ELF-1 (cell line): ENCODE measurements around the gene RXYLT1.

Source experiments
- DNase-seq: peaks from one replicate; pipeline ENCODE4 v3.0.0-alpha.2; 2016; ENCODE audit warnings: low read depth, low spot score

The RXYLT1 gene

GRCh38 chr12:63843254-63843720 is 63.6 kb downstream of the RXYLT1 start:
- no peak for DNase-seq

GRCh38 chr12:63843721-63844390 is 64.1 kb downstream of the RXYLT1 start:
- peak; percentile 95 for DNase-seq

- DNase-seq: peak; percentile 56
Observed at GRCh38 chr12:63844391-63845341, 65.0 kb downstream of the RXYLT1 start, which contains the start of gene SRGAP1. TSS of gene SRGAP1 (plus strand) at chr12:63844700. CDS start at chr12:63844817, 117 bp downstream.

GRCh38 chr12:63845726-63846125 is 66.0 kb downstream of the RXYLT1 start:
- peak; percentile 18 for DNase-seq

DNA sequence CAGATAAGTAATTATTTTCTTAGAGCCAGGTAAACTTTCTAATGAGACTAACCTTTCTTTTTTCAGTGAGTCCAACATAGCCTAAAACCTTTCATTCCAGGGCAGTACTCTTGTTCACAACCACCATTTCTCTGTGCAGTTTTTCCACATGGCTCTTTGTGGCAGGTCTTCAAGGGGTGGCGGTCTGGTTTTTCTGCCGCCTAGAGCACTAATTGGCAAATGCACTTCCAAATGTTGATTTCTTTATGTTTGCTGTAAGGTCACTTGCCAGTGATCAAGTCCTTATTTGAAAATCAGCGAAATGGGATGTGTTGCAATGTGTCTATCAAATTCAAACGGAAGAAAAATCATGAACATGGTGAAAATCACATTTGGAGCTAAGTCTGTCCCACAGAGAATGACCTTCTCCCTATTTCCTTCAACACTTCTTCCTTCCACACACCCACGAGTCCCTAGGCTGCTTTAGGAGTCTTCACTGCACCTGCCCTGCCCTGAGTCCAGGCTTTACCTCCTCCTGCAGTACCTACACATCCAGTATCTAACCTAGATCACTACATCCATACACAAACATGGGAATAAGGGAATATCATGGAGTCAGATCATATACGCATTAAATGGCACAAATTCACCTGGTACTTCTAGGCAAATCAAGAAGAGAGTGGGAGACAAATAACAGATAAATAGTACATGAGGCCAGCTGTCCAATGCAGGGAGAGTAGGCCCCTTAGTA is 66.7 kb downstream of the RXYLT1 start:
- DNase-seq: no peak

DNA sequence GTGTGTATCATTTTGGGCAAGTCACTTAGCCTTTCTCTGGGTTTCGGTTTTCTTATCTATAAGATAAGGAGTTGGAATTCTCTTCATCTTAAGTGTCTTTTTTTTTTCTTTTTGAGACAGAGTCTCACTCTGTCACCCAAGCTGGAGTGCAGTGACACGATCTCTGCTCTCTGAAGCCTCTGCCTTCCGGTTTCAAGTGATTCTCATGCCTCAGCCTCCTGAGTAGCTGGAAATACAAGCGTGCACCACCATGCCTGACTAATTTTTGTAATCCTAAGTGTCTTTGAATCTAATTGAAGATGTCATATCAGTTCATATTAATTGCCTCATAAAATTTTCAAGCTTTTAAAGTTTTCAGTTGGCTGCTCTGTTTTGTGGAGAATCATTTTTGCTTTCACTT is 68.7 kb downstream of the RXYLT1 start:
- DNase-seq: no peak

GRCh38 chr12:63849106-63849620 is 69.5 kb downstream of the RXYLT1 start:
- no peak for DNase-seq

DNA sequence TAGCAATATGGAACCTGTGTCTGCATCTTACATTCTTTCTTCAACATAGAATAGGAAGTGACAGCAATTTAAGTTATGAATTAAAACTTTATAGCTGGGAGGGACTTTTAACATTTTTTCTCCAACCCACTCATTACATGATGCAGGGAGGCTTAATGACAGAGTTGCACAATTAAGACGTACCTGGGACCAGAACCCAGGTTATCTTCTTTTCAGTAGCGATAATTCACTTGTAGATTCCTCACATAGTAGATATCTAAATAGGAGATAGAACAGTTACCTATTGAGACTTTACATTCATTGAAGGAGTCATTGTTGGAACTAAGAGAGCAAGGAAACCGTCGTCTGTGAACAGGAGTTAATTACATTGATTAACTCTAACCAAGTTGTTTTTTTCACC is 69.9 kb downstream of the RXYLT1 start:
- no peak for DNase-seq

DNA sequence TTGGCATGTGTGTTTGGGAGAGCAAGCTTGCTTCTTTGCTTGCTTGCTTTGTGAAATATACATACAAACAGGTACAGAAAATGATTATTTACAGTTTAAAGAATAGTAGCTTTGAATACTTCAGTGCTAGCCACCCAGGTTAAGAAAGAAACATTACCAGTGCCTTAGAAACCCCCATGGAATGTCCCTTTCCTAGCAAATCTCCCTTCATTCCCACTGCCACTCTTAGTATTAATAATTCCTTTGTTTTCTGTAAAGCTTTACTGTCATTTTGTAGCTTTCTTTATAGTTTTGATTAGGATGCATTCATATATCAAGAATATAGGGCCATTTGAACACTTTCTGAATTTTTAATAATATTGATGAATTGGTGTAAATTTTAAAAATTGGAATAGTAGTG is 74.3 kb downstream of the RXYLT1 start:
- no peak for DNase-seq

GRCh38 chr12:63855299-63855698 is 75.6 kb downstream of the RXYLT1 start:
- no peak for DNase-seq

DNA sequence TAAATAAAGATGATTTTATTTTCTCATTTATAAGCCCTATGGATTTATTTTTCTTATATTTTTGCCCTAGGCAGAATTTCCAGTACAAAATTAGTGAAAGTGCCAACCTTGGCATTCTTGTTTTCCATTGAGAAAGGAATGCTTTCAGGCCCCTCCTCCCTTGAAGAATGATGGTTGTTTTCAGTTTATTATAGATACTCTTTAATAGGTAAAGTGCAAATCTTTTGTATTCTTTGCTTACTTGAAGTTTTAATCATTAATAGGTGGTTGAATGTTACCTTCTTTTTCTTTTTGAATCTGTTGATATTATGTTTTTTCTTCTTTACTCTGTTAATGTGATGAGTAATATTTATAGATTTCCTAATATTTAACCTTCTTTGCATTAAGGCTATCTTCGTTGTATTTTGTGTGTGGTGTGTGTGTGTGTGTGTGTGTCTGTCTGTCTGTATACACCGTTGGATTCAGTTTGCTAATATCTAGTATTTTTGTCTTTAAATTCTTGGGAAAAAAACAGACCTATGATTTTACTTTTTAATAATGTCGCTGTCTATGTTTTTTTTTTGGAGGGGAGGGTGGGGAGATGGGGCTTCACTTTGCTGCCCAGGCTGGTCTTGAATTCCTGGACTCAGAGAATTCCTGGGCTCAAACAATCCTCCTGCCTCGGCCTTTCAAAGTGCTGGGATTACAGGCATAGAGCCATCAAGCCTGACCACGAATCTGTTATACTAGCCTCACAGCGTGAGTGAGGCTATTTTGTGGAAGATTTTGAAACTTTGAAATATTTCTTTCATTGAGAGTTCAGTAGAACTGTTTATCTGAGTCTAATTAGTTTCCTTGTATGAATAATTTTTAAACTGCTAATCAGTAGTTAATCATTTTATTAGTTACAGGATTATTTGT is 78.3 kb downstream of the RXYLT1 start:
- no peak for DNase-seq
